ENCODE measurements around the gene PTPRE. TPM values are rescaled to one million over a fixed set of nuclear protein-coding genes. Genes with fewer than 3 reads are reported as not detected.
"Not testable (repeated sequence)": the region's sequence is repeated elsewhere in the genome, so short reads cannot be mapped to it uniquely, and the experiment has no call there.

PTPRE gene
- total and polyA plus RNA-seq, 8 donors, result 6.8 to 88.7 (median 9.3) TPM

GRCh38 chr10:127986531-127987466 is 79.9 kb downstream of the PTPRE start:
- peak in 1 of 4 donors; percentile 14 for DNase-seq
- Histone ChIP-seq H3K27me3 (no peaks in the 10 kb centered on the region), H3K27ac (peak overlapping the region; percentile 16 to 68), H3K9me3 (no peaks in the 10 kb centered on the region), H3K36me3 (no peaks in the 10 kb centered on the region), H3K4me1 (peaks cover 20 to 59% of the 10 kb centered on the region in 2 donors), H3K4me3 (no peak overlapping the region)
- no peak for ATAC-seq
- no peak for TF ChIP-seq CTCF (IDR thresholded peaks at IDR 0.05)
- intact Hi-C loops (cut with DNase I), result no loop called here

- H3K4me1 ChIP-seq, result peaks cover 20 to 68% of the 10 kb centered on the region in 2 donors
- intact Hi-C loops (cut with DNase I), result no loop called here
- ATAC-seq (no peak), DNase-seq (peak in 1 of 4 donors; percentile 22)
- no peak for TF ChIP-seq CTCF (IDR thresholded peaks at IDR 0.05)
- H3K4me3 ChIP-seq, result no peak overlapping the region
- no peaks in the 10 kb centered on the region for H3K36me3 ChIP-seq
- no peaks in the 10 kb centered on the region for H3K27me3 ChIP-seq
- no peaks in the 10 kb centered on the region for H3K9me3 ChIP-seq
- H3K27ac ChIP-seq, result peak overlapping the region in 1 of 2 donors; percentile 68
Measured at GRCh38 chr10:127987467-127988380, 80.8 kb downstream of the PTPRE start.

- peak in 1 of 4 donors; percentile 31 for DNase-seq
Measured at GRCh38 chr10:127989481-127990012, 82.6 kb downstream of the PTPRE start.

GRCh38 chr10:127990132-127990788 is 83.4 kb downstream of the PTPRE start:
- H3K36me3 ChIP-seq; H3K27me3 ChIP-seq; intact Hi-C loops (cut with DNase I); H3K4me3 ChIP-seq; H3K9me3 ChIP-seq: not testable (repeated sequence)
- Histone ChIP-seq H3K27ac (peak overlapping the region; percentile 78 to 86), H3K4me1 (peaks cover 20 to 59% of the 10 kb centered on the region in 2 donors)
- ATAC-seq (peak; percentile 30), DNase-seq (peak in 1 of 4 donors; percentile 28)

More at GRCh38 chr10:127989481-127990012, 82.6 kb downstream of the PTPRE start:
- Histone ChIP-seq H3K36me3 (no peaks in the 10 kb centered on the region), H3K27ac (peak overlapping the region; percentile 78 to 86), H3K4me1 (peaks cover 20 to 59% of the 10 kb centered on the region in 2 donors), H3K4me3 (no peak overlapping the region), H3K27me3 (no peaks in the 10 kb centered on the region), H3K9me3 (no peaks in the 10 kb centered on the region)
- no peak for ATAC-seq
- no peak for TF ChIP-seq CTCF (IDR thresholded peaks at IDR 0.05)
- intact Hi-C loops (cut with DNase I), result no loop called here
